IPS-18c (cell line): ENCODE results near the gene VAPA.

Experiments
- H3K4me3 ChIP-seq: 2 replicates; pipeline ENCODE4 v1.7.0; 2013; ENCODE audit warnings: low read depth, mild to moderate bottlenecking, low read length, moderate library complexity; ENCODE audit not compliant: insufficient read depth
- H3K9me3 ChIP-seq: one replicate; pipeline ENCODE4 v1.6.1; 2013; ENCODE audit warnings: mild to moderate bottlenecking, low read length, moderate library complexity; ENCODE audit not compliant: control insufficient read depth, insufficient read depth

VAPA gene

GRCh38 chr18:9997711-9998110 lies 83.9 kb downstream of the VAPA start:
- H3K9me3 ChIP-seq, result no peaks in the 10 kb centered on the region

DNA sequence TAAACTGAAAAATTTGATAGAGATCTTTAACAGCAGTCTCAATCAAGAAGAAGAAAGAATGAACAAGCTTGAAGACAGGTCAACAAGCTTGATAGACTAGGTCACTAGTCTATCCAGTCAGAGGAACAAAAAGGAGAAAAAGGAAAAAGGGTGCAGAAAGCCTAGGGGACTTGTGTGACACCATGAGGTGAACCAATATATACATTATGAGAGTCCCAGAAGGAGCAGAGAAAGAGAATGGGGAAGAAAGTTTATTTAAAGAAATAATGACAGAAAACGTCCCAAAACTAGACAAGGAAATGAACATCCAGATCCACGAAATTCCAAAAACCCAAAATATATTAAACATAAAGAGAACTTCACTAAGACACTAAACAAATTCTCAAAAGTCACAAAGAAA lies 84.5 kb downstream of the VAPA start:
- no peaks in the 10 kb centered on the region for H3K9me3 ChIP-seq
- H3K4me3 ChIP-seq, result no peak overlapping the region

More at GRCh38 chr18:9997711-9998110, 83.9 kb downstream of the VAPA start:
- no peak overlapping the region for H3K4me3 ChIP-seq

DNA sequence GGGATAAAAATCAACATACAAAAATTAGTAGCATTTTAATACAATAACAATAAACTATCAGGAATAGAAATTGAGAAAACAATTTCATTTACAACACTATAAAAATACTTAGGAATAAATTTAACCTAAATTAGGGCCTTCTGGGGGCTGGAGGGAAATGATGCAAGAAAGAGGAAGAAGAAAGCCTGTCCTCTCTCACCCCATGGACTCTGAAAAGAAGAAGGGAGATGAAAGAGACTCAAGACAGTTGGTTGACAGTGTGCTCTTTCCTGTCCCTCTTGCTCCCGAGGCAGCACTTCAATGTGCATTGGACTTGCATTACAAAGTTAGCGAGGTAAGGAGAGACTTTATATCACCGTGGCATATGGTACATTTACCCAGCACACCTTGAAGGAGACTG lies 88.5 kb downstream of the VAPA start:
- Histone ChIP-seq H3K9me3 (no peaks in the 10 kb centered on the region), H3K4me3 (no peak overlapping the region)

- no peak overlapping the region for H3K4me3 ChIP-seq
- H3K9me3 ChIP-seq, result no peaks in the 10 kb centered on the region
Observed at GRCh38 chr18:10003281-10003680, 89.5 kb downstream of the VAPA start.

DNA sequence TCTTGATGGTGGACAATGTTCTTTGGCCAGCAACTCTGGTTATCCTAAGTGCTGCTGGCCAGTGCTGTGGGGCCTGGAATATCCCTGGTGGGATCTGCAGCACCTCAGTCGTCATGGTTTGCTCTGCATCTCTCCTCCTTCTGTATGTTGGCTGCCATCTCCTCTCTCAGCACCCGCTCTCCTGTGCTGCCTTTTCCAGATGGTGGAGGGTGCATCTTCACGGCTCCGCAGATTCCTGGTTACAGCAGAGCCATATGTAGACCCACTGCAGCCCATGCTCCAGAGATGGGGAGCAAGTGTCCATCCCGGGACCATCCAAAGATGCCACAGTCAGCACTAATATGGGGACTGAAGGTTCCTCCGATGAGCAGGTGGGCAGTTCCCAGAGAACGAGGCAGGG lies 90.0 kb downstream of the VAPA start:
- no peaks in the 10 kb centered on the region for H3K9me3 ChIP-seq
- no peak overlapping the region for H3K4me3 ChIP-seq

DNA sequence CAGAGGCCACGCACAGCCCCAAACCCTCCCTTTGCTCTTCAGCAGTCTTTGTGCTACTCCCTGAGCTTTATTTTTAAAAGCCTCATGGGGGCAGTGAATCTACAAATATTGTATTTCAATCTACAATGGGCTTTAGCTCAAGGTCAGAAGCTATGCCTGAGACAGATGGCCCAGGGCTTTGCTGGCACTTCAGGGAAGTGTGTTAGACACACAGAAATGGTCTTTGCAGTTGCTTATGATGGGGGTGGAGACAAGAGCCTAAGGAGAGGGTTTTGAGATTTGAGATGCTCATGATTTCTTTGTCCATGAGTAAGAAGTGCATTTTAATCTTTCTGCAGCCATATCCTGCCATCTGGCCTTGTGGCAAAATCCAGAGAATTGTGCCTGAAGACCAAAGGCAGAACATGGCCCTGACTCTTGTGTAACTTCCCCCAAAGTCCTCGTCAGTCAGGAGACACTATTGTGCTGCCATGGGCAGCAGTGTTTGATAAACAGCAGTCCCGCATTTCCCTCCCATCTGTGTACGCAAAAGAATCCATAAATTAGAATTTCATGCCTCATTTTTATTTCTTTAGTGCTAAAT lies 92.6 kb downstream of the VAPA start:
- no peak overlapping the region for H3K4me3 ChIP-seq
- no peaks in the 10 kb centered on the region for H3K9me3 ChIP-seq

- H3K4me3 ChIP-seq, result no peak overlapping the region
- H3K9me3 ChIP-seq, result no peaks in the 10 kb centered on the region
Observed at GRCh38 chr18:10008006-10008647, 94.3 kb downstream of the VAPA start.
